ENCODE measurements around the gene NAA30. TPM values are rescaled to one million over a fixed set of nuclear protein-coding genes. Genes with fewer than 3 reads are reported as not detected.

The NAA30 gene
- total and polyA plus RNA-seq, 2 of the 8 experiments (the other 6 are each of a cell fraction or from before 2014, with no cell fraction given): 4.2 to 21.9 TPM

- Histone ChIP-seq H3K27ac (ENCODE audit: low read depth, low read length) (no peak overlapping the region), H2BK15ac (ENCODE audit: low read length) (no peak overlapping the region), H3K18ac (ENCODE audit: extremely low read depth, low read length) (no peak overlapping the region), H3K27me3 (replicated peaks in 1 of 4; ENCODE audit: control insufficient read depth in 3 of 4, extremely low read depth in 1 of 4, insufficient read depth in 3 of 4, low read length in 3 of 4) (no peaks in the 10 kb centered on the region), H3K9ac (replicated peaks in 1 of 4; ENCODE audit: extremely low read depth in 1 of 4, low read depth in 3 of 4, low read length in 3 of 4) (no peak overlapping the region), H2BK12ac (ENCODE audit: low read depth, low read length) (no peak overlapping the region), H3K56ac (replicated peaks; ENCODE audit: insufficient read length, low read depth, low read length) (no peak overlapping the region), H3K79me1 (ENCODE audit: low read depth, low read length) (no peaks in the 10 kb centered on the region), H2BK20ac (ENCODE audit: low read length) (no peak overlapping the region), H3K23me2 (ENCODE audit: low read depth, low read length) (no peaks in the 10 kb centered on the region), H2AFZ (ENCODE audit: low read length) (peak overlapping the region; percentile 75; the same call in 1 of the 2 replicates), H2BK5ac (ENCODE audit: low read depth, low read length) (0 out of 2 replicates have a peak overlapping the region, but pooled peaks have one; percentile 60), H3K9me3 (ENCODE audit: insufficient read depth in 2 of 2, low read depth in 1 of 2, low read length in 1 of 2) (no peaks in the 10 kb centered on the region), H3K36me3 (ENCODE audit: control insufficient read depth in 2 of 4, insufficient read depth in 4 of 4, low read length in 3 of 4) (no peaks in the 10 kb centered on the region), H3K23ac (ENCODE audit: insufficient read length) (no peak overlapping the region), H3K4me1 (replicated peaks in 1 of 4; ENCODE audit: control insufficient read depth in 3 of 4, insufficient read depth in 4 of 4, low read length in 3 of 4) (peaks cover 0 to 5% (median 3%) of the 10 kb centered on the region in 4 experiments; a peak in 3 of 7 replicates), H4K8ac (ENCODE audit: extremely low read depth, insufficient read depth, low read length) (no peak overlapping the region), H4K20me1 (replicated peaks in 1 of 2; ENCODE audit: control insufficient read depth in 1 of 2, insufficient read depth in 2 of 2, low read length in 2 of 2) (no peaks in the 10 kb centered on the region), H4K5ac (ENCODE audit: insufficient read length, low read depth, low read length) (no peak overlapping the region), H4K91ac (replicated peaks; ENCODE audit: insufficient read length, low read length) (no peak overlapping the region), H3K4me3 (ENCODE audit: extremely low read depth in 1 of 4, insufficient read depth in 2 of 4, low read depth in 3 of 4, low read length in 4 of 4) (no peak overlapping the region), H2BK120ac (replicated peaks; ENCODE audit: low read depth, low read length) (no peak overlapping the region), H3K4me2 (ENCODE audit: insufficient read depth in 1 of 2, low read depth in 2 of 2, low read length in 2 of 2) (no peak overlapping the region), H3K79me2 (ENCODE audit: control insufficient read depth in 1 of 2, insufficient read depth in 2 of 2, low read length in 2 of 2) (no peaks in the 10 kb centered on the region), H2AK5ac (ENCODE audit: low read depth, low read length) (no peak overlapping the region), H3K4ac (replicated peaks; ENCODE audit: insufficient read length, low read depth, low read length) (no peak overlapping the region), H3K14ac (ENCODE audit: insufficient read length) (no peak overlapping the region)
- CTCF ChIA-PET (ENCODE audit: partially characterized antibody): interaction anchor here (0.7 kb wide), 1 partner anchor 19 kb away, joined by 3 read pairs; no protein-coding TSS in a partner anchor
- POLR2A ChIA-PET (ENCODE audit: partially characterized antibody): no interaction called here
- no peak for FAIRE-seq
- DNase-seq (ENCODE audit: low read depth in 1 of 2, low spot score in 2 of 2): no peak
- TF ChIP-seq JUN (IDR thresholded peaks at IDR 0.05; ENCODE audit: low read depth, low read length) (no peak), NRF1 (IDR thresholded peaks at IDR 0.05; ENCODE audit: low read depth, low read length) (no peak), NANOG (IDR thresholded peaks at IDR 0.05; ENCODE audit: insufficient read depth, low read depth, low read length, poor library complexity, severe bottlenecking) (no peak), BACH1 (IDR thresholded peaks at IDR 0.05; ENCODE audit: low read length) (no peak), CHD1 (IDR thresholded peaks at IDR 0.05; ENCODE audit: low read depth, low read length) (no peak), CTBP2 (IDR thresholded peaks at IDR 0.05; ENCODE audit: borderline replicate concordance, insufficient read depth, insufficient read length, low read length) (no peak), EP300 (IDR thresholded peaks at IDR 0.05; ENCODE audit: borderline replicate concordance in 1 of 2, low read depth in 2 of 2, low read length in 2 of 2) (no peak), ATF3 (IDR thresholded peaks at IDR 0.05; ENCODE audit: insufficient read depth, low read depth, low read length) (no peak), MAX (IDR thresholded peaks at IDR 0.05) (no peak), CBX5 (IDR thresholded peaks at IDR 0.05; ENCODE audit: low read depth, low read length) (no peak), E2F6 (IDR thresholded peaks at IDR 0.05) (no peak), BCL11A (IDR thresholded peaks at IDR 0.05; ENCODE audit: low read depth in 2 of 2, low read length in 2 of 2) (no peak), POLR2AphosphoS5 (IDR thresholded peaks at IDR 0.05; ENCODE audit: low read depth, low read length) (no peak)
Observed at GRCh38 chr14:57362361-57362760, 28.0 kb upstream of the NAA30 start.

All from H1 (cell line).